MM.1S (cell line): ENCODE results near the gene CCDC182.

ENCODE experiments used
- DNase-seq: peaks from one replicate; pipeline ENCODE4 v3.0.0-alpha.2; 2015
- H2AFZ ChIP-seq: fragments of 300-600 bp; sonication (generic); 2 replicates; pipeline ENCODE4 v1.6.0; 2016; ENCODE audit warnings: antibody characterized with exemption, low read length
- H3F3A ChIP-seq: fragments of 300-600 bp; sonication (generic); 2 replicates; pipeline ENCODE4 v1.6.1; 2016; ENCODE audit warnings: mild to moderate bottlenecking, antibody characterized with exemption, low read length, moderate library complexity, mixed read lengths; ENCODE audit not compliant: insufficient read depth
- H3K27ac ChIP-seq: fragments of 300-600 bp; sonication (generic); 2 replicates; pipeline ENCODE4 v1.5.1; 2016; ENCODE audit warnings: mild to moderate bottlenecking, low read length
- H3K27me3 ChIP-seq: fragments of 300-600 bp; sonication (generic); replicated peaks from 2 replicates; pipeline ENCODE4 v1.6.0; 2016; ENCODE audit warnings: low read length; ENCODE audit not compliant: insufficient read depth
- H3K36me3 ChIP-seq: fragments of 300-600 bp; sonication (generic); replicated peaks from 2 replicates; pipeline ENCODE4 v1.6.1; 2016; ENCODE audit warnings: mild to moderate bottlenecking, low read length, mixed read lengths; ENCODE audit not compliant: insufficient read depth
- H3K4me1 ChIP-seq: fragments of 300-600 bp; sonication (generic); 2 replicates; pipeline ENCODE4 v1.6.1; 2016; ENCODE audit warnings: low read length, mixed read lengths
- H3K4me2 ChIP-seq: fragments of 300-600 bp; sonication (generic); 2 replicates; pipeline ENCODE4 v1.6.0; 2016; ENCODE audit warnings: low read depth, low read length
- H3K4me3 ChIP-seq: fragments of 300-600 bp; sonication (generic); 2 replicates; pipeline ENCODE4 v1.5.1; 2016; ENCODE audit warnings: low read length, mixed read lengths
- H3K79me2 ChIP-seq: fragments of 300-600 bp; sonication (generic); 2 replicates; pipeline ENCODE4 v1.6.1; 2016; ENCODE audit warnings: mixed run types, low read length, mixed read lengths
- H3K9ac ChIP-seq: fragments of 300-600 bp; sonication (generic); 2 replicates; pipeline ENCODE4 v1.6.1; 2016; ENCODE audit warnings: low read length, mixed read lengths
- H3K9me2 ChIP-seq: fragments of 300-600 bp; sonication (generic); replicated peaks from 2 replicates; pipeline ENCODE4 v1.6.1; 2016; ENCODE audit warnings: mild to moderate bottlenecking, low read length, mixed read lengths; ENCODE audit not compliant: insufficient read depth
- H3K9me3 ChIP-seq: fragments of 300-600 bp; sonication (generic); replicated peaks from 2 replicates; pipeline ENCODE4 v1.6.1; 2016; ENCODE audit warnings: mild to moderate bottlenecking, low read length, mixed read lengths; ENCODE audit not compliant: insufficient read depth
- H4K20me1 ChIP-seq: fragments of 300-600 bp; sonication (generic); 2 replicates; pipeline ENCODE4 v1.6.1; 2016; ENCODE audit warnings: mild to moderate bottlenecking, low read length, moderate library complexity, mixed read lengths; ENCODE audit not compliant: insufficient read depth
- EZH2 ChIP-seq: fragments of 300-600 bp; sonication (generic); optimal IDR thresholded peaks from 2 replicates; pipeline ENCODE3; 2017; ENCODE audit warnings: low read depth, mild to moderate bottlenecking, antibody characterized with exemption, low read length, mixed read lengths
- EZH2phosphoT487 ChIP-seq: fragments of 300-600 bp; sonication (generic); IDR thresholded peaks from 2 replicates; pipeline ENCODE4 v1.6.1; 2018; ENCODE audit warnings: antibody characterized with exemption, low read length
- TF ChIP-seq, protein P1 (sequence below): fragments of 300-600 bp; sonication (generic); IDR thresholded peaks from 2 replicates; pipeline ENCODE4 v1.5.1; 2016; ENCODE audit warnings: antibody characterized with exemption, low read length, mixed read lengths

The CCDC182 gene

DNA sequence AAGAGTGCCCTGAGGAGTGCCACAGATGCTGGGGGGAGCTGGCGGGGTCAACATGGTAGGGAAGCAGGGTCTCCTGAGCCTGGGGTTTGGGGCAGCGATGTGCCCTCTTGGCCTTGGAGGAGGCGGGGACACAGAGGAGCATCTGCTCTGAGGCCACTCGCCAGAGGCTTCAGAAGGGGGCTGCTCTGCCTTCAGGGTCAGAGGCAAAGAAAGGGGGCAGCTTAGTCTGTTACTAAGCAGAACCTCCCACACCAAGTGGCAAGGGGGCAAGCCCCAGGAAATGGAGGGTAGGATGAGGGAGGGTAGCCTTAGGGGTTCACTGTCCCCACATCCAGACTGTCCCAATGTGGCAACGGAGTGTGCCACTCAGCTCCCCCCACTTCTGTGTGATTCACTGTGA lies 18.3 kb downstream of the CCDC182 start:
- Histone ChIP-seq H3F3A (peaks cover 3% of the 10 kb centered on the region; the same call in 1 of the 2 replicates), H3K9me3 (no peaks in the 10 kb centered on the region), H3K4me1 (peaks cover 22% of the 10 kb centered on the region), H3K4me3 (no peak overlapping the region), H4K20me1 (no peaks in the 10 kb centered on the region), H3K27ac (no peak overlapping the region), H2AFZ (no peak overlapping the region), H3K4me2 (no peak overlapping the region), H3K9ac (no peak overlapping the region), H3K27me3 (no peaks in the 10 kb centered on the region), H3K79me2 (no peaks in the 10 kb centered on the region), H3K36me3 (no peaks in the 10 kb centered on the region), H3K9me2 (no peaks in the 10 kb centered on the region)
- no peak for TF ChIP-seq EZH2
- TF ChIP-seq, protein P1, sequence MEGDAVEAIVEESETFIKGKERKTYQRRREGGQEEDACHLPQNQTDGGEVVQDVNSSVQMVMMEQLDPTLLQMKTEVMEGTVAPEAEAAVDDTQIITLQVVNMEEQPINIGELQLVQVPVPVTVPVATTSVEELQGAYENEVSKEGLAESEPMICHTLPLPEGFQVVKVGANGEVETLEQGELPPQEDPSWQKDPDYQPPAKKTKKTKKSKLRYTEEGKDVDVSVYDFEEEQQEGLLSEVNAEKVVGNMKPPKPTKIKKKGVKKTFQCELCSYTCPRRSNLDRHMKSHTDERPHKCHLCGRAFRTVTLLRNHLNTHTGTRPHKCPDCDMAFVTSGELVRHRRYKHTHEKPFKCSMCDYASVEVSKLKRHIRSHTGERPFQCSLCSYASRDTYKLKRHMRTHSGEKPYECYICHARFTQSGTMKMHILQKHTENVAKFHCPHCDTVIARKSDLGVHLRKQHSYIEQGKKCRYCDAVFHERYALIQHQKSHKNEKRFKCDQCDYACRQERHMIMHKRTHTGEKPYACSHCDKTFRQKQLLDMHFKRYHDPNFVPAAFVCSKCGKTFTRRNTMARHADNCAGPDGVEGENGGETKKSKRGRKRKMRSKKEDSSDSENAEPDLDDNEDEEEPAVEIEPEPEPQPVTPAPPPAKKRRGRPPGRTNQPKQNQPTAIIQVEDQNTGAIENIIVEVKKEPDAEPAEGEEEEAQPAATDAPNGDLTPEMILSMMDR: no peak
- TF ChIP-seq EZH2phosphoT487: no peak
- no peak for DNase-seq

DNA sequence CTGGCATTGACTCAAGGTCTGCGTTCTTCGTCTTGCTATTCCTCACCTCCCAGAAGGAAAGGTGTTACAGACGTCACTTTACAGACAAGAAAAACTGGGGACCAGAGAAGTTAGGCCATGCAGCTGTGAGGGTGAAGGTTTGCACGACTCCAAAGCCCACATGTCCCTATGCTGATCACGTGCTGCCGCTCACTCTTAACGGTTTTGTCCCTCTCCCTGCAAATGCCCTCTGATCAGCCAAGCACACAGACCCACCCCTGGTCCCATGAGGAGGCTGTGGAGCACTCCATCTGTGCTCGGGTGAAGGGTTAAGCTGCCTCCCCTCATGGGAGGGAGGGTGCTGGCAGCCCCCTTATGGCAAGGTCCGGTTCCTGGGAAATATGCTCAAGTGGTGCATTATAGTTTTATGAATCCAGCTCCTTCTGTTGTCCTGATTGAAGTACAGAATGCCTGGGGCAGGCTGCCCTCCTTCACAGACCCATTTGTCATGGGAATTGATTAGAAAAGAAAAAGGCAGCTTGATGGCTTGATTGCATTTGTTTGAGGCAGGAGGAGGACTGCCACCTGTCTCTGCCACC lies 18.8 kb downstream of the CCDC182 start:
- H4K20me1 ChIP-seq: no peaks in the 10 kb centered on the region
- no peak overlapping the region for H3K9ac ChIP-seq
- H2AFZ ChIP-seq: no peak overlapping the region
- H3K4me2 ChIP-seq: no peak overlapping the region
- peaks cover 22% of the 10 kb centered on the region for H3K4me1 ChIP-seq
- H3K9me3 ChIP-seq: no peaks in the 10 kb centered on the region
- no peak overlapping the region for H3K4me3 ChIP-seq
- H3F3A ChIP-seq: peaks cover 3% of the 10 kb centered on the region; the same call in 1 of the 2 replicates
- H3K9me2 ChIP-seq: no peaks in the 10 kb centered on the region
- no peak for TF ChIP-seq EZH2phosphoT487
- H3K36me3 ChIP-seq: no peaks in the 10 kb centered on the region
- no peaks in the 10 kb centered on the region for H3K27me3 ChIP-seq
- DNase-seq: no peak
- H3K27ac ChIP-seq: no peak overlapping the region
- H3K79me2 ChIP-seq: no peaks in the 10 kb centered on the region

DNA sequence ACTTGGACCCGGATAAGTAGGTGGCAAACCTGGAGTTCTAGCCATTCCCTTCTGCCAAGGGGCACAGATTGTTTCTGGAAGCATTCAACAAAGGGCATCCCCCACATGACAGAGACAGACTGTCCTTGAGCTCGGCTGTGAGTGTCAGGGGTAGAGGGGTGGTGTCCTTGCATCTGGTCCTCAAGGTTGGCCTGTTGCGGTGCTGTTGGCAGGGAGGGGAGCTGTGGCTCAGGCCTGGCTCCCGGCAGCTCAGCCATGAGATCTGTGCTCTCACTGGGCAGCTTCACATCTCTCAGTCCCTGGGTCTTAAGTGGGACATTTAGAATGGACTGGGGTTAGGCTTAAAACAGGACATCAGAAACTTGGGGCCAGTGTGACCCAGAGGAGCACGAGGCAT lies 20.4 kb downstream of the CCDC182 start:
- Histone ChIP-seq H3K4me1 (peaks cover 22% of the 10 kb centered on the region), H3K27me3 (no peaks in the 10 kb centered on the region), H3K9ac (no peak overlapping the region)

More for the DNA sequence above, 20.4 kb downstream of the CCDC182 start:
- Histone ChIP-seq H4K20me1 (no peaks in the 10 kb centered on the region), H3K79me2 (no peaks in the 10 kb centered on the region), H2AFZ (no peak overlapping the region), H3K4me3 (no peak overlapping the region), H3K36me3 (no peaks in the 10 kb centered on the region), H3K27ac (no peak overlapping the region), H3F3A (peaks cover 3% of the 10 kb centered on the region; the same call in 1 of the 2 replicates), H3K9me3 (no peaks in the 10 kb centered on the region), H3K4me2 (no peak overlapping the region), H3K9me2 (no peaks in the 10 kb centered on the region)
- no peak for DNase-seq
- TF ChIP-seq EZH2: no peak
- TF ChIP-seq EZH2phosphoT487: no peak
- TF ChIP-seq, protein P1: no peak
